Testis (tissue), 2 donors: ENCODE measurements around the gene LRRC8D.

Source experiments
- POLR2A ChIP-seq: fragments of 450-650 bp; IDR thresholded peaks from one replicate; pipeline ENCODE4 v1.6.1; 2017; ENCODE audit warnings: antibody characterized with exemption, mild to moderate bottlenecking, moderate library complexity
- TF ChIP-seq, protein P1 (sequence below), 3 experiments: fragments of 450-650 bp in 2 of 3; fragments of 200-600 bp in 1 of 3; sonication (generic) in 1 of 3; IDR thresholded peaks; one replicate each; pipeline ENCODE4 v1.5.1; 2016 to 2019; ENCODE audit warnings: antibody characterized with exemption in 3 of 3, mild to moderate bottlenecking in 2 of 3, moderate library complexity in 1 of 3

DNA sequence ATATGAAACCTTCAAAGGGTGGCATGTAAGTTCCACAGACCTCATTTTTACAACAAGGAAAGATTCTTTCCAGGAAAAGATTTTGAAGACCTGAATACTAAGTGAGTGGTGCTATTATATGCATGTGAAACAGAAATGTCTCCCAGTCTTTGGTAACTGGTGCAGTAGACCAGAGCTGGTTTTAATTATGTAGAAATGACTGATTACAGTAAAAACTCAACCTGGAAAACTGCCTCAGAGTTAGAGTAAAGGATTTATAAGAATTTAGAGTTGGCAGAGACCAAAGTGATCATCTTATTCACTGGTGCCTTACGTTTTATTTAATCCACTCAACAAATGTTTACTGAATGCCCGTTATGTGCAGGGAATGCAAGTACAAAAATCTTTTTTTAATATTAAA, 30.2 kb upstream of the LRRC8D start:
- TF ChIP-seq, protein P1, sequence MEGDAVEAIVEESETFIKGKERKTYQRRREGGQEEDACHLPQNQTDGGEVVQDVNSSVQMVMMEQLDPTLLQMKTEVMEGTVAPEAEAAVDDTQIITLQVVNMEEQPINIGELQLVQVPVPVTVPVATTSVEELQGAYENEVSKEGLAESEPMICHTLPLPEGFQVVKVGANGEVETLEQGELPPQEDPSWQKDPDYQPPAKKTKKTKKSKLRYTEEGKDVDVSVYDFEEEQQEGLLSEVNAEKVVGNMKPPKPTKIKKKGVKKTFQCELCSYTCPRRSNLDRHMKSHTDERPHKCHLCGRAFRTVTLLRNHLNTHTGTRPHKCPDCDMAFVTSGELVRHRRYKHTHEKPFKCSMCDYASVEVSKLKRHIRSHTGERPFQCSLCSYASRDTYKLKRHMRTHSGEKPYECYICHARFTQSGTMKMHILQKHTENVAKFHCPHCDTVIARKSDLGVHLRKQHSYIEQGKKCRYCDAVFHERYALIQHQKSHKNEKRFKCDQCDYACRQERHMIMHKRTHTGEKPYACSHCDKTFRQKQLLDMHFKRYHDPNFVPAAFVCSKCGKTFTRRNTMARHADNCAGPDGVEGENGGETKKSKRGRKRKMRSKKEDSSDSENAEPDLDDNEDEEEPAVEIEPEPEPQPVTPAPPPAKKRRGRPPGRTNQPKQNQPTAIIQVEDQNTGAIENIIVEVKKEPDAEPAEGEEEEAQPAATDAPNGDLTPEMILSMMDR (IDR thresholded peaks at IDR 0.05): no peak
- no peak for TF ChIP-seq POLR2A
